Measurements from ENCODE around the gene HSPB1.

Gene HSPB1

DNA sequence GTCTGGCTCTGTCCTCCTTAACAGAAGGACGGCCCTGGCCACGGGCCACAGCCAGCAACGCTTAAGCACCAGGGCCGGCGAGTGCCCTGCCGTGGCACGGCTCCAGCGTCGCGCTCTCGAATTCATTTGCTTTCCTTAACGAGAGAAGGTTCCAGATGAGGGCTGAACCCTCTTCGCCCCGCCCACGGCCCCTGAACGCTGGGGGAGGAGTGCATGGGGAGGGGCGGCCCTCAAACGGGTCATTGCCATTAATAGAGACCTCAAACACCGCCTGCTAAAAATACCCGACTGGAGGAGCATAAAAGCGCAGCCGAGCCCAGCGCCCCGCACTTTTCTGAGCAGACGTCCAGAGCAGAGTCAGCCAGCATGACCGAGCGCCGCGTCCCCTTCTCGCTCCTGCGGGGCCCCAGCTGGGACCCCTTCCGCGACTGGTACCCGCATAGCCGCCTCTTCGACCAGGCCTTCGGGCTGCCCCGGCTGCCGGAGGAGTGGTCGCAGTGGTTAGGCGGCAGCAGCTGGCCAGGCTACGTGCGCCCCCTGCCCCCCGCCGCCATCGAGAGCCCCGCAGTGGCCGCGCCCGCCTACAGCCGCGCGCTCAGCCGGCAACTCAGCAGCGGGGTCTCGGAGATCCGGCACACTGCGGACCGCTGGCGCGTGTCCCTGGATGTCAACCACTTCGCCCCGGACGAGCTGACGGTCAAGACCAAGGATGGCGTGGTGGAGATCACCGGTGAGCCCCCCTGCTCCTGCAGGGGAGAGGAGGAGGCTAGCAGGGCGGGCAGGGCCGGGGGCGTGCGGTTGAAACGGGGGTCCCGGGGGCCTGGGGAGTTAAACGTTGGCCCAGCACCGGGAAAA lies at the start of gene HSPB1:
Gene HSPB1, plus strand, starts transcription at position 327 of the 855 bp plus-strand sequence. Its CDS starts 40 bp downstream, at position 367.
- in situ Hi-C loops (cut with MboI; ENCODE audit: low sequenced_read_pairs): no loop called here
- peak within 1 kb of the TSS; percentile 69 for H3K4me3 ChIP-seq
- peak; percentile 90 to 95 for DNase-seq (ENCODE audit: low spot score in 2 of 2)
- H3K27me3 ChIP-seq (ENCODE audit: low read depth): no peaks in the 10 kb centered on the region
- H3K36me3 ChIP-seq (replicated peaks): peaks cover 12% of the 10 kb centered on the region
- no peaks in the 10 kb centered on the region for H3K9me3 ChIP-seq
- H3K4me1 ChIP-seq: peaks cover 13% of the 10 kb centered on the region

- in situ Hi-C loops (cut with MboI; ENCODE audit: low sequenced_read_pairs): no loop called here
- DNase-seq (ENCODE audit: low spot score in 2 of 2): no peak
- Histone ChIP-seq H3K4me1 (no peaks in the 10 kb centered on the region), H3K9me3 (no peaks in the 10 kb centered on the region), H3K27me3 (ENCODE audit: low read depth) (no peaks in the 10 kb centered on the region), H3K36me3 (replicated peaks) (no peaks in the 10 kb centered on the region), H3K4me3 (no peak overlapping the region)
Measured at GRCh38 chr7:76254781-76255180, 47.7 kb upstream of the HSPB1 start.

GRCh38 chr7:76257973-76258372 lies 44.5 kb upstream of the HSPB1 start:
- H3K4me3 ChIP-seq: no peak overlapping the region
- no peaks in the 10 kb centered on the region for H3K27me3 ChIP-seq (ENCODE audit: low read depth)
- H3K36me3 ChIP-seq (replicated peaks): no peaks in the 10 kb centered on the region
- peak in 1 of 2 experiments; percentile 36 for DNase-seq (ENCODE audit: low spot score in 2 of 2)
- in situ Hi-C loops (cut with MboI; ENCODE audit: low sequenced_read_pairs): no loop called here
- H3K4me1 ChIP-seq: peaks cover 2% of the 10 kb centered on the region; the same call in 1 of the 2 replicates
- H3K9me3 ChIP-seq: no peaks in the 10 kb centered on the region

- peak in 1 of 2 experiments; percentile 35 for DNase-seq (ENCODE audit: low spot score in 2 of 2)
- H3K36me3 ChIP-seq (replicated peaks): no peaks in the 10 kb centered on the region
- no peaks in the 10 kb centered on the region for H3K9me3 ChIP-seq
- H3K27me3 ChIP-seq (ENCODE audit: low read depth): no peaks in the 10 kb centered on the region
- H3K4me3 ChIP-seq: peak overlapping the region; percentile 39
- in situ Hi-C loops (cut with MboI; ENCODE audit: low sequenced_read_pairs): loop anchor here (5.0 kb wide), 1 partner anchor 82 kb away; no protein-coding TSS in a partner anchor
- peaks cover 2% of the 10 kb centered on the region; the same call in 1 of the 2 replicates for H3K4me1 ChIP-seq
Measured at GRCh38 chr7:76259124-76260093, 43.1 kb upstream of the HSPB1 start.

DNA sequence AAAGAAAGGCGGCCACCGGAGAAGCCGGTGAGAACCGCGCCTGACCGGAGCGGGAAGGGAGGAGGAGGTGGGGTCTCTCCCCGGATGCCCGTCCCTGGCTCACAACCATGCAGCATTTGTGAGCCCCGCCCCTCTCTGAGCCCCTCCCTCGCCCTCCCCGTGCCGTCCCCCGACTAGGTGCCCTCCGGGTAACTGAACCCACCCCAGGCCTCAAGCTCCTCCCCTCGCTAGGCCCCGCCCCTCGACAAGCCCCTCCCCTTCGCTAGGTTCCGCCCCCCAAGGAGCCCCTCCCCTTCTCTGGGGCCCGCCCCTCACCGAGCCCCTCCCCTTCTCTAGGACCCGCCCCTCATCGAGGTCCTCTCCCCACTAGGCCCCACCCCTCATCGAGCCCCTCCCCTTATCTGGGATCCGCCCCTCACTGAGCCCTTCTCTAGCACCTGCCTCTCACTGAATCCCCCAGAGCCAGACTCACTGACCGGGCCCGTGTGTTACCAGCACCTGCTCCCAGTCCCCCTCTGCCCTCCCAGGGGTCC lies 42.2 kb upstream of the HSPB1 start:
- H3K4me1 ChIP-seq: peaks cover 2% of the 10 kb centered on the region; the same call in 1 of the 2 replicates
- in situ Hi-C loops (cut with MboI; ENCODE audit: low sequenced_read_pairs): loop anchor here (5.0 kb wide), 1 partner anchor 83 kb away; no protein-coding TSS in a partner anchor
- DNase-seq (ENCODE audit: low spot score in 2 of 2): peak; percentile 84 to 98
- H3K9me3 ChIP-seq: no peaks in the 10 kb centered on the region
- H3K36me3 ChIP-seq (replicated peaks): no peaks in the 10 kb centered on the region
- peak overlapping the region; percentile 39 for H3K4me3 ChIP-seq
- no peaks in the 10 kb centered on the region for H3K27me3 ChIP-seq (ENCODE audit: low read depth)

DNA sequence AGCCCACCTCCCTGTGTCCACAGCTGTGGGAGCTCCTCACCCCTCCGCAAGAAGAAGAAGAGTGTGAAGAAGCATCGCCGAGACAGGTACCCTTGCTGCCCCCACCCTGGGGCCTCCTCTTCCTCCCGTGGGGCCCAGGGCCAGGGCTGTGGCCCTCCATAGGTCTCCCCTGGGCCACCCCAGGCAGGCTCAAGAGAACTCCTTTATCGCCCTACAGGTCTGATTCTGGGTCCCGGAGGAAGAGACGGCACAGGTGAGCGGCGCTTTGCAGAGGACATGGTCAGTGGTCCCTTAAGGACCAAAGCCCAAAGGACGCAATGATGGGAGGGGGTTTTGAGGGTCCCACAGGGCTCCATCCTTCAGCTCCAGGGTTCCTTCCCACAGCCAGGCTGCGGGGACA lies 41.1 kb upstream of the HSPB1 start:
- Histone ChIP-seq H3K27me3 (ENCODE audit: low read depth) (no peaks in the 10 kb centered on the region), H3K36me3 (replicated peaks) (no peaks in the 10 kb centered on the region), H3K4me1 (peaks cover 2% of the 10 kb centered on the region; the same call in 1 of the 2 replicates), H3K9me3 (no peaks in the 10 kb centered on the region), H3K4me3 (no peak overlapping the region)
- DNase-seq (ENCODE audit: low spot score in 2 of 2): no peak
- in situ Hi-C loops (cut with MboI; ENCODE audit: low sequenced_read_pairs): loop anchor here (5.0 kb wide), 1 partner anchor 84 kb away; no protein-coding TSS in a partner anchor

- Histone ChIP-seq H3K9me3 (no peaks in the 10 kb centered on the region), H3K4me1 (peaks cover 6% of the 10 kb centered on the region; the same call in 1 of the 2 replicates), H3K27me3 (ENCODE audit: low read depth) (no peaks in the 10 kb centered on the region), H3K4me3 (no peak overlapping the region), H3K36me3 (replicated peaks) (no peaks in the 10 kb centered on the region)
- in situ Hi-C loops (cut with MboI; ENCODE audit: low sequenced_read_pairs): loop anchor here (5.0 kb wide), 1 partner anchor 85 kb away; no protein-coding TSS in a partner anchor
- no peak for DNase-seq (ENCODE audit: low spot score in 2 of 2)
Measured at GRCh38 chr7:76261931-76262330, 40.5 kb upstream of the HSPB1 start.

DNA sequence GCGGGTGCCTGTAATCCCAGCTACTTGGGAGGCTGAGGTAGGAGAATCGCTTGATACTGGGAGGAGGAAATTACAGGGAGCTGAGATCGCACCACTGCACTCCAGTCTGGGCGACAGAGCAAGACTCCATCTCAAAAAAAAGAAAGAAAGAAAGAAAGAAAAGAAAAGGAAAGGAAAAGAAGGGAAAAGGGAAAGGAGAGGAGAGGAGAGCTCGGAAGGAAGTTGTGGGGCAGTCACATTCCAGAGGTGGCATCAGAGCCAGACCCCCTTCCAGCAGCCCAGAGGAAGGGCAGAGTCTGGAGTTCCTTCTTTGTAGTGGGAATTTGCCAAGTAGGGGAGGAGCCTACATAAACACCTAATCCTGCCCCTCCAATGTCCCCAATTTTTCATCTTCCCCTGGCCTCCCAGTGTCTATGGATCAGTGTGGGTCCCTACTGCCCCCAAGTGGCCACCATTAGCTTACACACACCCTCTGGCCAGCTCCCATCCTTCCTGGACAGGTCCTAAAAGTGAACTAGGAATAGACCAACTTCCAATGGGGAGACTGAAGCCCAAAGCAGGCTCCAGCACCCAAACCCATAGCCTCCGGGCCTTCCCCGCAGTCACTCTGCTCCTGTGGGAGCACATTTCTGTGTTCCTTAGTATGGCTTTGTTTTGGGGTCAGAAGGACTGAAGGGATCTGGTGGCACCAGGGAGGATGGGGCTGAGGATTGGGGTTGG lies 39.6 kb upstream of the HSPB1 start:
- H3K27me3 ChIP-seq (ENCODE audit: low read depth): no peaks in the 10 kb centered on the region
- no peaks in the 10 kb centered on the region for H3K36me3 ChIP-seq (replicated peaks)
- H3K4me3 ChIP-seq: no peak overlapping the region
- H3K4me1 ChIP-seq: peaks cover 7% of the 10 kb centered on the region; the same call in 1 of the 2 replicates
- no peaks in the 10 kb centered on the region for H3K9me3 ChIP-seq
- in situ Hi-C loops (cut with MboI; ENCODE audit: low sequenced_read_pairs): loop anchor here (5.0 kb wide), 1 partner anchor 86 kb away; no protein-coding TSS in a partner anchor
- DNase-seq (ENCODE audit: low spot score in 2 of 2): peak; percentile 80 to 87

GRCh38 chr7:76265299-76265698 lies 37.2 kb upstream of the HSPB1 start:
- no peaks in the 10 kb centered on the region for H3K36me3 ChIP-seq (replicated peaks)
- H3K9me3 ChIP-seq: no peaks in the 10 kb centered on the region
- in situ Hi-C loops (cut with MboI; ENCODE audit: low sequenced_read_pairs): no loop called here
- H3K4me3 ChIP-seq: no peak overlapping the region
- H3K27me3 ChIP-seq (ENCODE audit: low read depth): no peaks in the 10 kb centered on the region
- H3K4me1 ChIP-seq: peaks cover 7% of the 10 kb centered on the region; the same call in 1 of the 2 replicates
- DNase-seq (ENCODE audit: low spot score in 2 of 2): no peak

GRCh38 chr7:76267107-76267893 lies 35.2 kb upstream of the HSPB1 start:
- in situ Hi-C loops (cut with MboI; ENCODE audit: low sequenced_read_pairs): no loop called here
- no peaks in the 10 kb centered on the region for H3K27me3 ChIP-seq (ENCODE audit: low read depth)
- no peaks in the 10 kb centered on the region for H3K9me3 ChIP-seq
- H3K4me3 ChIP-seq: peak overlapping the region; percentile 30
- H3K4me1 ChIP-seq: peaks cover 7% of the 10 kb centered on the region; the same call in 1 of the 2 replicates
- no peaks in the 10 kb centered on the region for H3K36me3 ChIP-seq (replicated peaks)
- DNase-seq (ENCODE audit: low spot score in 2 of 2): peak in 1 of 2 experiments; percentile 44

GRCh38 chr7:76267894-76268183 lies 34.6 kb upstream of the HSPB1 start:
- peak in 1 of 2 experiments; percentile 47 for DNase-seq (ENCODE audit: low spot score in 2 of 2)
- in situ Hi-C loops (cut with MboI; ENCODE audit: low sequenced_read_pairs): no loop called here
- Histone ChIP-seq H3K27me3 (ENCODE audit: low read depth) (no peaks in the 10 kb centered on the region), H3K4me1 (peaks cover 5% of the 10 kb centered on the region; the same call in 1 of the 2 replicates), H3K36me3 (replicated peaks) (no peaks in the 10 kb centered on the region), H3K4me3 (no peak overlapping the region), H3K9me3 (no peaks in the 10 kb centered on the region)

GRCh38 chr7:76268376-76268775 lies 34.1 kb upstream of the HSPB1 start:
- in situ Hi-C loops (cut with MboI; ENCODE audit: low sequenced_read_pairs): no loop called here
- Histone ChIP-seq H3K4me1 (peaks cover 5% of the 10 kb centered on the region; the same call in 1 of the 2 replicates), H3K36me3 (replicated peaks) (no peaks in the 10 kb centered on the region), H3K4me3 (no peak overlapping the region), H3K9me3 (no peaks in the 10 kb centered on the region), H3K27me3 (ENCODE audit: low read depth) (no peaks in the 10 kb centered on the region)
- no peak for DNase-seq (ENCODE audit: low spot score in 2 of 2)

All from HAP-1 (cell line).